IPS-18c (cell line): ENCODE results near the gene FBXO34.

ENCODE experiments used
- H3K4me3 ChIP-seq: 2 replicates; pipeline ENCODE4 v1.7.0; 2013; ENCODE audit warnings: low read depth, mild to moderate bottlenecking, low read length, moderate library complexity; ENCODE audit not compliant: insufficient read depth
- H3K9me3 ChIP-seq: one replicate; pipeline ENCODE4 v1.6.1; 2013; ENCODE audit warnings: mild to moderate bottlenecking, low read length, moderate library complexity; ENCODE audit not compliant: control insufficient read depth, insufficient read depth

FBXO34 gene

GRCh38 chr14:55256586-55256985 lies 14.6 kb upstream of the FBXO34 start:
- Histone ChIP-seq H3K9me3 (no peaks in the 10 kb centered on the region), H3K4me3 (no peak overlapping the region)

GRCh38 chr14:55265197-55265596 lies 6.0 kb upstream of the FBXO34 start:
- H3K9me3 ChIP-seq: no peaks in the 10 kb centered on the region

GRCh38 chr14:55267820-55268219 lies 3.4 kb upstream of the FBXO34 start:
- no peaks in the 10 kb centered on the region for H3K9me3 ChIP-seq
- H3K4me3 ChIP-seq: no peak overlapping the region

More at GRCh38 chr14:55265197-55265596, 6.0 kb upstream of the FBXO34 start:
- no peak overlapping the region for H3K4me3 ChIP-seq

GRCh38 chr14:55271572-55272298 lies 514 bp downstream of the FBXO34 start:
- Histone ChIP-seq H3K4me3 (peak overlapping the region; percentile 86), H3K9me3 (no peaks in the 10 kb centered on the region)

- H3K4me3 ChIP-seq: peak overlapping the region; percentile 86; the same call in 1 of the 2 replicates
- no peaks in the 10 kb centered on the region for H3K9me3 ChIP-seq
Observed at GRCh38 chr14:55272387-55272786, 1.2 kb downstream of the FBXO34 start.

- H3K9me3 ChIP-seq: no peaks in the 10 kb centered on the region
Observed at GRCh38 chr14:55272922-55273321, 1.7 kb downstream of the FBXO34 start.

GRCh38 chr14:55274146-55274545 lies 2.9 kb downstream of the FBXO34 start:
- H3K4me3 ChIP-seq: no peak overlapping the region
- H3K9me3 ChIP-seq: no peaks in the 10 kb centered on the region

More at GRCh38 chr14:55272922-55273321, 1.7 kb downstream of the FBXO34 start:
- H3K4me3 ChIP-seq: no peak overlapping the region

GRCh38 chr14:55274751-55275150 lies 3.5 kb downstream of the FBXO34 start:
- Histone ChIP-seq H3K9me3 (no peaks in the 10 kb centered on the region), H3K4me3 (no peak overlapping the region)

- Histone ChIP-seq H3K9me3 (no peaks in the 10 kb centered on the region), H3K4me3 (no peak overlapping the region)
Observed at GRCh38 chr14:55276736-55277135, 5.5 kb downstream of the FBXO34 start.

GRCh38 chr14:55277972-55278740 lies 6.9 kb downstream of the FBXO34 start:
- no peak overlapping the region for H3K4me3 ChIP-seq
- no peaks in the 10 kb centered on the region for H3K9me3 ChIP-seq

GRCh38 chr14:55279384-55279783 lies 8.2 kb downstream of the FBXO34 start:
- H3K4me3 ChIP-seq: no peak overlapping the region
- H3K9me3 ChIP-seq: no peaks in the 10 kb centered on the region

GRCh38 chr14:55281316-55281839 lies 10.2 kb downstream of the FBXO34 start:
- Histone ChIP-seq H3K4me3 (no peak overlapping the region), H3K9me3 (no peaks in the 10 kb centered on the region)

GRCh38 chr14:55285048-55285652 lies 13.9 kb downstream of the FBXO34 start:
- Histone ChIP-seq H3K9me3 (no peaks in the 10 kb centered on the region), H3K4me3 (no peak overlapping the region)

GRCh38 chr14:55288439-55288838 lies 17.2 kb downstream of the FBXO34 start:
- H3K9me3 ChIP-seq: no peaks in the 10 kb centered on the region
- no peak overlapping the region for H3K4me3 ChIP-seq

GRCh38 chr14:55291480-55292081 lies 20.4 kb downstream of the FBXO34 start:
- Histone ChIP-seq H3K9me3 (no peaks in the 10 kb centered on the region), H3K4me3 (no peak overlapping the region)

- H3K9me3 ChIP-seq: no peaks in the 10 kb centered on the region
- no peak overlapping the region for H3K4me3 ChIP-seq
Observed at GRCh38 chr14:55294603-55295002, 23.4 kb downstream of the FBXO34 start.
